ENCODE results near the gene MFSD2B. TPM values are rescaled to one million over a fixed set of nuclear protein-coding genes. Genes with fewer than 3 reads are reported as not detected.

Gene MFSD2B
- total RNA-seq, 2 donors from 2014 or later = not detected

- H3K27ac ChIP-seq = no peak overlapping the region
- H3K4me1 ChIP-seq (replicated peaks) = no peaks in the 10 kb centered on the region
- 85% methylated on average over 9 of the region's 9 CpGs for WGBS
- no peaks in the 10 kb centered on the region for H3K36me3 ChIP-seq
- intact Hi-C loops (cut with DNase I) = no loop called here
- H3K27me3 ChIP-seq (replicated peaks; ENCODE audit: insufficient read depth) = no peaks in the 10 kb centered on the region
- H3K4me3 ChIP-seq = no peak overlapping the region
- H3K9me3 ChIP-seq = no peaks in the 10 kb centered on the region
- TF ChIP-seq POLR2AphosphoS5 (IDR thresholded peaks at IDR 0.05) (no peak), POLR2A (IDR thresholded peaks at IDR 0.05) (no peak)
- TF ChIP-seq, protein P1, sequence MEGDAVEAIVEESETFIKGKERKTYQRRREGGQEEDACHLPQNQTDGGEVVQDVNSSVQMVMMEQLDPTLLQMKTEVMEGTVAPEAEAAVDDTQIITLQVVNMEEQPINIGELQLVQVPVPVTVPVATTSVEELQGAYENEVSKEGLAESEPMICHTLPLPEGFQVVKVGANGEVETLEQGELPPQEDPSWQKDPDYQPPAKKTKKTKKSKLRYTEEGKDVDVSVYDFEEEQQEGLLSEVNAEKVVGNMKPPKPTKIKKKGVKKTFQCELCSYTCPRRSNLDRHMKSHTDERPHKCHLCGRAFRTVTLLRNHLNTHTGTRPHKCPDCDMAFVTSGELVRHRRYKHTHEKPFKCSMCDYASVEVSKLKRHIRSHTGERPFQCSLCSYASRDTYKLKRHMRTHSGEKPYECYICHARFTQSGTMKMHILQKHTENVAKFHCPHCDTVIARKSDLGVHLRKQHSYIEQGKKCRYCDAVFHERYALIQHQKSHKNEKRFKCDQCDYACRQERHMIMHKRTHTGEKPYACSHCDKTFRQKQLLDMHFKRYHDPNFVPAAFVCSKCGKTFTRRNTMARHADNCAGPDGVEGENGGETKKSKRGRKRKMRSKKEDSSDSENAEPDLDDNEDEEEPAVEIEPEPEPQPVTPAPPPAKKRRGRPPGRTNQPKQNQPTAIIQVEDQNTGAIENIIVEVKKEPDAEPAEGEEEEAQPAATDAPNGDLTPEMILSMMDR (IDR thresholded peaks at IDR 0.05) = no peak
- no peak for DNase-seq (ENCODE audit: low spot score)
Measured at GRCh38 chr2:24018241-24018640, 8.4 kb downstream of the MFSD2B start.

DNA sequence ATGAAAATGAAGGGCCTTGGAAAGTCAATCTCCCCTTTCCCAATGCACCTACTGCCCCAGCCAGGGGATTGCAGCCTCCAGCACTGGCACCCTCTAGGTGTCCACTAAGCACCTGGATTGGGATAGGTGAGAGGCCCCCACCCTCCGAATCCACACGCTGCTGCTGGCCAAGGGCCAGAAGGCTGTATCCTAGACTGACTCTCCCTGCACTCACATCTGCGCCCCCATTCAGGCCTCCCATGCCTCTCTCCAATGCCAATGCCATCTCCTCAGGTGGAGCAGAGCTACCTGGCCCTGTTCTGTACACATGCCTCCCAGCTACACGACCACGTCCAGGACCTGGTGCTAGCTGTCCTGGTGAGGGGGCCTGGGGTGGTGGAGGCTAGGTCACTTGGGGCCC lies 9.8 kb downstream of the MFSD2B start:
- Histone ChIP-seq H3K4me1 (replicated peaks) (no peaks in the 10 kb centered on the region), H3K9me3 (no peaks in the 10 kb centered on the region), H3K4me3 (no peak overlapping the region), H3K36me3 (no peaks in the 10 kb centered on the region), H3K27me3 (replicated peaks; ENCODE audit: insufficient read depth) (no peaks in the 10 kb centered on the region), H3K27ac (no peak overlapping the region)
- WGBS = 74% methylated on average over 5 of the region's 5 CpGs
- DNase-seq (ENCODE audit: low spot score) = no peak
- TF ChIP-seq POLR2AphosphoS5 (IDR thresholded peaks at IDR 0.05) = no peak
- TF ChIP-seq POLR2A (IDR thresholded peaks at IDR 0.05) = no peak
- TF ChIP-seq, protein P1 (IDR thresholded peaks at IDR 0.05) = no peak
- intact Hi-C loops (cut with DNase I) = no loop called here

GRCh38 chr2:24020244-24020643 lies 10.4 kb downstream of the MFSD2B start:
- Histone ChIP-seq H3K4me3 (no peak overlapping the region), H3K36me3 (no peaks in the 10 kb centered on the region), H3K9me3 (no peaks in the 10 kb centered on the region), H3K27ac (no peak overlapping the region), H3K4me1 (replicated peaks) (no peaks in the 10 kb centered on the region), H3K27me3 (replicated peaks; ENCODE audit: insufficient read depth) (no peaks in the 10 kb centered on the region)
- DNase-seq (ENCODE audit: low spot score) = no peak
- TF ChIP-seq POLR2A (IDR thresholded peaks at IDR 0.05) = no peak
- TF ChIP-seq POLR2AphosphoS5 (IDR thresholded peaks at IDR 0.05) = no peak
- TF ChIP-seq, protein P1 (IDR thresholded peaks at IDR 0.05) = no peak
- WGBS = 71% methylated on average over 4 of the region's 4 CpGs
- intact Hi-C loops (cut with DNase I) = no loop called here

- Histone ChIP-seq H3K36me3 (no peaks in the 10 kb centered on the region), H3K4me1 (replicated peaks) (no peaks in the 10 kb centered on the region), H3K4me3 (no peak overlapping the region), H3K27me3 (replicated peaks; ENCODE audit: insufficient read depth) (no peaks in the 10 kb centered on the region), H3K27ac (no peak overlapping the region), H3K9me3 (no peaks in the 10 kb centered on the region)
- TF ChIP-seq POLR2AphosphoS5 (IDR thresholded peaks at IDR 0.05) (no peak), POLR2A (IDR thresholded peaks at IDR 0.05) (no peak)
- TF ChIP-seq, protein P1 (IDR thresholded peaks at IDR 0.05) = no peak
- WGBS = 80% methylated on average over 17 of the region's 19 CpGs
- intact Hi-C loops (cut with DNase I) = no loop called here
- DNase-seq (ENCODE audit: low spot score) = no peak
Measured at GRCh38 chr2:24021122-24021998, 11.5 kb downstream of the MFSD2B start.

Data from prostate gland (tissue), 2 donors.